GM12801 (cell line): Measurements from ENCODE around the gene STON2.

Source experiments
- TF ChIP-seq, protein P1 (sequence below): IDR thresholded peaks from one replicate; pipeline ENCODE4 v1.5.1; 2011; ENCODE audit warnings: control low read depth; ENCODE audit not compliant: insufficient read length; ENCODE audit errors: extremely low read depth

The STON2 gene

DNA sequence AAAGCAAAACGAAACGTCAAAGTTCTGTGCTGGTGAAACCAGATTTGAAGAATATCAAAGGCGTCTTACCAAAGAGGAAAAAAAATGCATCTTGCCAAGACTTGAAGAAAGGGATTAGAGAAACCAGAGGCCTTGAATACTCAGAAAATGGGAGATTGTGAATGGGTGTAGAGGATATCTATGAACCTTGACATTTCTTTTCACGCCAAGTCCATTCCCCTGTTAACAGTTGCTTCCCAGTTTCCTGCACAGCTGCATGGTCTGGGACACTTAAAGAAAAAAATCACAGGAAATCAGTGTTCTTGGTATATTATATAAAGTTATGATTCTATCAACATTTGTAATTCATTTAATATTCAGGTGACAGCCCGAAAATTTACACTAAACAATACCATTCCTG, 178.0 kb downstream of the STON2 start:
- TF ChIP-seq, protein P1, sequence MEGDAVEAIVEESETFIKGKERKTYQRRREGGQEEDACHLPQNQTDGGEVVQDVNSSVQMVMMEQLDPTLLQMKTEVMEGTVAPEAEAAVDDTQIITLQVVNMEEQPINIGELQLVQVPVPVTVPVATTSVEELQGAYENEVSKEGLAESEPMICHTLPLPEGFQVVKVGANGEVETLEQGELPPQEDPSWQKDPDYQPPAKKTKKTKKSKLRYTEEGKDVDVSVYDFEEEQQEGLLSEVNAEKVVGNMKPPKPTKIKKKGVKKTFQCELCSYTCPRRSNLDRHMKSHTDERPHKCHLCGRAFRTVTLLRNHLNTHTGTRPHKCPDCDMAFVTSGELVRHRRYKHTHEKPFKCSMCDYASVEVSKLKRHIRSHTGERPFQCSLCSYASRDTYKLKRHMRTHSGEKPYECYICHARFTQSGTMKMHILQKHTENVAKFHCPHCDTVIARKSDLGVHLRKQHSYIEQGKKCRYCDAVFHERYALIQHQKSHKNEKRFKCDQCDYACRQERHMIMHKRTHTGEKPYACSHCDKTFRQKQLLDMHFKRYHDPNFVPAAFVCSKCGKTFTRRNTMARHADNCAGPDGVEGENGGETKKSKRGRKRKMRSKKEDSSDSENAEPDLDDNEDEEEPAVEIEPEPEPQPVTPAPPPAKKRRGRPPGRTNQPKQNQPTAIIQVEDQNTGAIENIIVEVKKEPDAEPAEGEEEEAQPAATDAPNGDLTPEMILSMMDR = no peak

GRCh38 chr14:81221579-81222102, 178.5 kb downstream of the STON2 start:
- TF ChIP-seq, protein P1 = no peak

DNA sequence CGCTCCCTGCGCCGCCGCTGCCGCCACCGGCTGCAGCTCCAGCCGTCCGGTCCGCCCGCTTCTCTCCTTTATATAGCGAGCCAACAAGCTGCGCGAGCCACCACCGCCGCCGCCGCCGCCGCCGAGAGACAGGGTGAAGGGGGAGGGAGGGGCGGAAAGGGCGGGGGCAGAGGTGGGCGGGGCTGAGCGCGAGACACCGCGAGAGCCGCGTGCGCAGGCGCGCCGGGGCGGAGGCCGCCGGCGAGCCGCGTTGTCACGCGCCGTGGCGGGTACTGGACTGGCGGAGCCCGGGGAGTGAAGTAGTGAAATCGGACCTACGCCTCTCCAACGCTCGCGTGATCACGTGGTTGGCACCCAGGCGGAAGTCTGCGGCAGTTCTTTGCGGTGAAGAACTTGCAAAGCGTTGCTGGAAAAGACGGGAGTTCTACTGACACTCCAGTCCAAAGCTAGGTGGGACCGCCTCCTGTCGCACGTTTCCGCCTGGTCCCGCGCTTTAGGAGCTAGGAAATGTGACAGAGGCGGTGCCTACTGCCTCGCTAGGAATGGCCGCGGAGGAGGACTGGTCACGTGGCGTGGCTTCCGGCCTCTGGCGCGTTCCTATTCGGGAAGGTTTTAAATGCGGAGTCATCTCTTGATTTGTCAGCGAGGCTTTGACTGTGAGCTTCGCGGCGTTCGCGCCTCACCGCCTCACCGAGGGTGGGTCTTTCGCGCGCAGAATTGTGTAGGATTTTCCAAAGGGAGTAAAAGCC, 179.1 kb downstream of the STON2 start, which contains the start of gene GTF2A1:
TSS of gene GTF2A1 (minus strand) at position 130 of the 749 bp plus-strand sequence. CDS start 441 bp downstream, outside the sequence.
- TF ChIP-seq, protein P1 = no peak

DNA sequence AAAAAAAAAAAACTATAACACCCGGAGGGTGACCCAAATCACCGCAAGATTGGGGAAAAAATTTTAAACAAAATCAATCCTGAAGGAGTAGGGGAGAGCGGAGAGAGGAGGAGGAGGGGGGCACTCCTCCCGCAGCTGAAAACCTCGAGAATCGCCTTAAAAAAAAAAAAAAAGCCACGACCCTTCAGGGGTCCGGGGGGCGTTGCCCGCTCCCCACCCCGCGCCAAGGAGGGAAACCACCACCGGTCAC, 179.6 kb downstream of the STON2 start:
- TF ChIP-seq, protein P1 = no peak

- TF ChIP-seq, protein P1 = no peak
Observed at GRCh38 chr14:81219759-81220579, 180.2 kb downstream of the STON2 start.

- TF ChIP-seq, protein P1 = no peak
Observed at GRCh38 chr14:81219210-81219758, 180.8 kb downstream of the STON2 start.

GRCh38 chr14:81211844-81212243, 188.3 kb downstream of the STON2 start:
- TF ChIP-seq, protein P1 = no peak
